Hematopoietic multipotent progenitor cell treated with erythropoietin and hydrocortisone succinate and interleukin-3 and kit ligand, for 8 days (in vitro differentiated cells): ENCODE data around the gene PLA1A.

Experiments
- DNase-seq: peaks from one replicate; pipeline ENCODE4 v3.0.0-alpha.2; 2015

Gene PLA1A

DNA sequence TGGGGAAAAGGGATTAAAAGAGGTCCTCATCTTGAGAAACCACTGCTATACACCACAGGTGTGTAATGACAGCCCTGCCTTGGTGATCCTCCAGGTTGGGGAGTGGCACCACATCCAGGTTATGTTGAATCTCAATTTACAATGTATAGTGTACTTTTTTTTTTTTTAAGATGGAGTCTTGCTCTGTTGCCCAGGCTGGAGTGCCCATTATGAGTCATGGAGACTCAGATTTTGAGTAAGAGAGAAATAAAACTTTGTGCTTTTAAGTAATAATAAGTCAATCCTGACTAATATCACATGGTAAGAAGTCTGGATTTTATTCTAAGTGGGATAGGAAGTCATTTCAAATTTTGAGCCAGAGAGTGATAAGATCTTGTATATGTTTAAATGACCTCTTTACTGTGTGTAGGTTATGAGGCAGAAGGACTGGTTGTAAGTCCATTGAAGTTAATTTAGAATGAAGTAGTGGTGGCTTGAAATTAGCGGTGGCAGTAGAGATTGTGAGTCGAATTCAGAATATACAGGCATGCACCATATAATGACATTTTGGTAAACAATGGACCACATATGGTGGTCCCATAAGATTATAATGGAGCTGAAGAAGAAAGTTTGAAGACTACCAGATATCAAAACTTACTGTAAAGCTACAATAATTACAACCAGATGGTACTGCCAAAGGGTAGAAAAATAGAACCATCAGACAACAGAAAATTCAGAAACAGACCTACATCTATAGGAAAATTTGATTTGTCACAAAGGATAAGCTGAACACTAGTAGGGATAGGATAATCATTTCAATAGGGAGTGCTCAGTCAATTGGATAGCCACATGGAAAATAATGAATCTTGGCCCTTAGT lies 42.0 kb downstream of the PLA1A start:
- DNase-seq = no peak

DNA sequence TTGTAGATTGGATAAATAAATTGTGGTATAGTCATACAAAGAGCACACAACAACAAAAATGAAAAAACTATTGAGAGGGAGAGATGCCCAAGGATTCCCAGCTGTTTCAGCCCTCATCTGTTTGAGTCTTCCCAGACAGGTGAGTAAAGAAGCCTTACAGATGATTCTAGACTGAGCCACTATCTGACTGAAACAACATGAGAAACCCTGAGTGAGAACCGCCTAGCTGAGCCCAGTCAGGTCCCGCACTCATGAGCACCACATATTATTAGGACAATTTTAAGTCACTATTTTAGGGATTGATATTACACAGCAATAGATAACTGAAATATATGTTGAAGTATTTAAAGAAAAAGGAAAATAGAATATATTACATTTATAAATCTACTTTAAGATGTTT lies 43.7 kb downstream of the PLA1A start:
- DNase-seq = no peak

DNA sequence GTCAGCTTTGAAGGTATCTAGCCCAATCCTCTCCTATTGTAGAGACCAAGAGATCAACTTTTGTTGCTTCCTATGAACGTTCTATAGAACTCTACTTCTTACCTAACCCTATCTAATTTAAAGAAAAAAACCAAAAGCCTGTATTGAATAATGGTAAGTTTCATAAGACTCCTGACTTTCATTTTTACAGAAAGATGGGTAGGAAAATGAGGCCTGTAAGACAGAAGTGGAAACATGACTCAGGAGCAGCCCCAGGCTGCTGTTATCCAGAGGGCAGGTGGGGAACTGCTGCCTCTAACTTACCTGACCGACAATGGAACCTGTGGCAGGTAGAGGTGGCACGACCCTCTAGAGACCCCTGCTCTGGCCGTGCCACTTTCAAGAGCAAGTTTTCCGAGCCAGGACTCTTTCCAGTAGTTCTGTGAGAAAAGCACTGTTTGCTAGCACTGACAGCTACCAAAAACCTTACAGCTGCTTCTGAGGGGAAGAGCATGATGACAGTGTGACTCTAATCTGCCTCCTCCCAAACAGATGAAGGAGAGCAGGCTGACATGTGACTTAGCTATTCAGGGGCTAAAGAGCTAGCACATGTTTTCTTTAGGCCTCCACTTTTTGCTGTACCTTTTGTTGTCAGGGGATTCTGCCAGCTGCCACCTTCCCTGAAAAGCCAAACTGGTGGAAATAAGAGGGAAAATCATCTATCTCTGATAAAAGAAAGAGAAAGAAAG lies 45.2 kb downstream of the PLA1A start:
- DNase-seq = no peak

GRCh38 chr3:119643528-119643927 lies 45.8 kb downstream of the PLA1A start:
- no peak for DNase-seq

- DNase-seq = no peak
Measured at GRCh38 chr3:119644481-119644880, 46.8 kb downstream of the PLA1A start.

GRCh38 chr3:119645813-119646212 lies 48.1 kb downstream of the PLA1A start:
- no peak for DNase-seq

GRCh38 chr3:119647171-119647570 lies 49.5 kb downstream of the PLA1A start:
- no peak for DNase-seq

DNA sequence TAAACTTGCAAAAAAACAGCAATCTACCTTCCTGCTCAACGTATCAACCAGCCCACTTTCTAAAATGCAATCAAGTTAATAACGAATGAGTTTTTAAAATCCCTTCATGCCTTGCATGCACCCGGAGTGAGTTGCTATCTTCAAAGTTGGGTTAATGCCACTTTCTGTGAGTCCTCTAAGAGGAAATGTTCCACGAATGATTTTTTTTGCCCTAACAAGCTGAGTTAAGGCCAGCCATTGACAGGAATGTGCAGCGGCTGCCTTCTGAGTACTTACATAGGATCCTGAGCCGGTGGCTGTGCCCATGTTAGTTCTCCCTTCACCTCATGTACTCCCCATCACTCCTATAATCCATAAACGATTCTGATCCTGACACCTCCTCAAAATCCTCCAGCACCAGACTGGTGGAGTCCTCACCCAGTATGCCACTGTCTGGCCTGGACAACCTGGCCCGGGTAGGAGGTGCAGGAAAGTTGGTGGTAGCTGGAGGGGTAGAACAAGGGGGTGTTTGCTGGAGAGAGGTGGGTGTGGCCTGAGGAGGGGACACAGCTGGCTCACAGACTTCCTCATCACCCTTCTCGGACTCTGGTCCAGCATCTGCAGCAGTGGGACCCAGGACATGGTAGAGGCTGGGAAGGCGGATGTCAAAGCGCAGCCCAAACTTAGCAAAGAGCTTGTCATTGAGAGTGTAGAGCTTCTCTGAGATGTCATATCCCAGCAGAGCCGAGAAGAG lies 50.3 kb downstream of the PLA1A start:
- no peak for DNase-seq

DNA sequence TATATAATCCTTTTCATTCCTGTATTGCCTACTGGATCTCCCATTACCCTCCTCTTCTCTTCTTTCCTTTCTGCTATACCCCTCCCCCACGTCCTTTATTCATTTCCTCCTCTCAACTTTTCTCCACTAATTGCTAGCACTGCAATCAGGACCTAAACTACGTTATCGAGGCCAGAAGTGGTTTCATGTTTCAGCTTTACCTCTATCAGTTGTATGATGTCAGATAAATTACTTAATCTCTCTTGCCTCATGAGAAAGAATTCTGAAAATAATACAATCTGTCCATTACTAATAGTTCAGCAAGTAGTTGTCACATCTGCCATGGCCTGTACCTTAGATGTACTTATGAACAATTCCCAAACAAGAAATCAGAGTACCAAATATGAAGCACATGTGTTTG lies 52.1 kb downstream of the PLA1A start:
- no peak for DNase-seq

- DNase-seq = no peak
Measured at GRCh38 chr3:119652306-119653033, 54.8 kb downstream of the PLA1A start.

- no peak for DNase-seq
Measured at GRCh38 chr3:119653876-119654275, 56.2 kb downstream of the PLA1A start.

- no peak for DNase-seq
Measured at GRCh38 chr3:119657887-119658702, 60.4 kb downstream of the PLA1A start.

- DNase-seq = no peak
Measured at GRCh38 chr3:119658994-119659393, 61.3 kb downstream of the PLA1A start.

DNA sequence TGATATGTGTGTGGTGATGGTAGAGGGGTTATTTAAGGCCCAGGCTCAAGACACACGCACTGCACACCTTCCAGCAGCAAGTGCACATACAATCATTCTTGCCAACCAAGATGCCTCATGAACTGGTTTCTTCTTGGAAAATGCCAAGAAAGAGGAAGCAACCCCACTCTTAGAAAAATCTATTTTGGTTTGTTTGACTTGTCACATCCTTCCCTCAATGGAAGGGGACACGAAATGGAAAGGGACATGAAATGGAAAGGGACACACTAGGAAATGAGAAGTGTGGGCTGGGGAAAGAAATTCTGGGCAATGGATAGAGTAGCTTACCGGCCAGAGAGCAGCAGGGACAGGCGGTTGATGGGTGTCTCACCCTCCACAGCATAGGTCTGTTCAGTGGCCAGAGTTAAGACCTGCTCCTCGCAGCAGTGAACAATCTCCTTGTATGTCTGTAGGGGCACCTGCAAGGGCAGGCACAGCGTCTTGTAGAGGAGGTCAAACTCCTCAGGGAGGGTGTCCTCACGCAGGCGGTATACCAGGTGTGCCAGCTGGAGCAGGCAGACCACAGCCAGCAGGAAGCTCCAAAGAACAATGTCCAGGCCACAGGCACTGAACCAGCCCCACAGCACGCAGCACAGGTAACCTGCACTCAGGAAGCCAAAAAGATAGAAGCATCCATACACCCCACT lies 62.1 kb downstream of the PLA1A start:
- DNase-seq = no peak

DNA sequence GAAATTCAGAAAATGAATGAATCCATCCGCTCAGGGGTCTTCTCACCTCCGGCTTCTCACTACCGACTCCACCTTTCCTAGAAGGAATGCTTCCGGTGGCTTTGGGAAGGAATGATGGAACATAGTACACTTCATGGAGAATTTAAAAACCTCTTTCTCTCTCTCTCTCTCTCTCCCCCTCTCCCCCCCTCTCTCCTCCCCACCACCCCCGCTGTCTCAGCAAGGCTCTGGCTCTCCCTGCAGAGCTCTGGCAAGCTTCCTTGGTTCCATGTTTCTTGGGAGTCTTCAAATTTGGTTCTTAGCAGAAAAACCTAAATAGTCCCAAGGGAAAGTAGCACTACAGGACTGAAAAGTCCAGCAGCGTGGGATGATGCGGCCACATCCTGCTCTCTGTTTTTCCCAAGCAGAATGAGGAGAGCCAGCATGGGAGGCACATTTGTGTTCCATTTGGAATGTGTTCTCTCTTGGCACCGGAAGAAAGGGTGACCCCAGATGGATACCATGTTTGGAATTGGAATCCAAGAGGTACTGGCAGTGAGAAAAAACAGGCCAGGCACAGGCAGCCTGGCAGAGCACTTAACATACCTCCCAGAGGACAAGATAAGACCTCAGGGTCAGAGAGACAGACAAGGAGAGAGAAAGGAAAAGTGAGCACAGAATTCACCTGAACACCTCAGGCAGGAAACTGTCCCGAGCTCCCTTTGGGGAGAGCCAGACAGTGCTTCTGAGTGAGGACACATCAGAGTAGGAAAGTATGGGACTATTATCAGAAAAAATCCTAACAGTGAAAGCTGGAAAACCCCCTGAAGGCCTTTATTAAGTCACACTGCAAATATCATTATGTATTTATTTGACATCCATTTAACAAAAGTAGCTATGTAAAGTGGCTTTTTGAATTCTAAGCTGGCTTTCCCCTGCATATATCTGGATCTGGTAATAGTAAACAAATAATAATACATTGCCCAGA lies 63.1 kb downstream of the PLA1A start, which contains the start of gene POPDC2:
TSS of gene POPDC2 (minus strand) at position 116 of the 967 bp plus-strand sequence. CDS start 166 bp downstream, outside the sequence.
- DNase-seq = no peak

- DNase-seq = no peak
Measured at GRCh38 chr3:119662604-119663373, 65.1 kb downstream of the PLA1A start.

- DNase-seq = no peak
Measured at GRCh38 chr3:119663885-119664284, 66.2 kb downstream of the PLA1A start.

DNA sequence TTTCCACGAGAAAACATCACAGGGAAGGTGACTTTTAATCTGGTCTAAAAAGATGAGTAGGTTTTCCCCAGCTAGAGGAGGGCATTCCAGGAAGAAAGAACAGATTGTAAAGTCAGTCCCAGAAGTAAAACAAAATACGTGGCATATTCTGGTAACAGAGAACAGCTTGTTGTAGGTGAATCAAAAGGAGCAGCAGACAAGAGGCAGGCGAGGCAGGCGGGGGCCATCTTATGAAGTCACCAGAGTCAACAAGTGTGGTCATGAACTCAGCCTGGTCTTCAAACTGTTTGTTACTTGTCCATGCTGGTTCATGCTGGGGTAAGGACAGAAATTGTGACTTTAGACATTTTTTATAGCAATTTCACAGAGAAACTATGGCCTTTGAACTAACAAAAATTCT lies 66.7 kb downstream of the PLA1A start:
- no peak for DNase-seq

DNA sequence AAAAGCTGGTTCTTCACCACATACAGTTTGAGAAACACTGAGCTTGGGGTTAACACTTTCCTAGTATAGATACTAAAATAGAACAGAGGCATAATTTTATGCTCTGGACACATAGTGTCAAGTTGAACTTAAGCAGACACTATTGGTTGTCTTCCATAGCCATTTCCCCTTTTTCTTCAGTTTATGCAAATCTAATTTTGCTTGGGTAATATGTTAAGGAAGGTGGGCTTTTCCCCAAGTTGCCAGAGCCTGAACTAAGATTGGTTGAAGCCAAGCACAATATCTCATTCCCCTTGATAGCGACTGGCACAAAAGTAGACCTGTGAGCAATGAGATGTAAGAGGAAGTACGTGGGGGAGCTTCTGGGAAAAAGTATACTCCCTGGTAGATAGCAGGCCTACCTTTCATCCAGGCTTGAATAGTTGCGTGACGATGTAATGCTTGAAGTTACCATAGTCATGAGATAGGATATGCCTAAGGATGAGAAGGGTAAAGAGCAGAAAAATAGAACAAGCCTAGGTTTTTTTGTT lies 67.2 kb downstream of the PLA1A start:
- no peak for DNase-seq
